GM11168 (cell line): ENCODE data around the gene FIBCD1.
"Not testable (repeated sequence)": the region's sequence is repeated elsewhere in the genome, so short reads cannot be mapped to it uniquely, and the experiment has no call there.

ENCODE experiments used
- in situ Hi-C: fragments of 300-500 bp; cut with MboI; formaldehyde crosslinking; loops from one replicate; pipeline ENCODE4 v1.12.0; 2022; ENCODE audit warnings: low sequenced_read_pairs; ENCODE audit not compliant: unreplicated experiment

The FIBCD1 gene

DNA sequence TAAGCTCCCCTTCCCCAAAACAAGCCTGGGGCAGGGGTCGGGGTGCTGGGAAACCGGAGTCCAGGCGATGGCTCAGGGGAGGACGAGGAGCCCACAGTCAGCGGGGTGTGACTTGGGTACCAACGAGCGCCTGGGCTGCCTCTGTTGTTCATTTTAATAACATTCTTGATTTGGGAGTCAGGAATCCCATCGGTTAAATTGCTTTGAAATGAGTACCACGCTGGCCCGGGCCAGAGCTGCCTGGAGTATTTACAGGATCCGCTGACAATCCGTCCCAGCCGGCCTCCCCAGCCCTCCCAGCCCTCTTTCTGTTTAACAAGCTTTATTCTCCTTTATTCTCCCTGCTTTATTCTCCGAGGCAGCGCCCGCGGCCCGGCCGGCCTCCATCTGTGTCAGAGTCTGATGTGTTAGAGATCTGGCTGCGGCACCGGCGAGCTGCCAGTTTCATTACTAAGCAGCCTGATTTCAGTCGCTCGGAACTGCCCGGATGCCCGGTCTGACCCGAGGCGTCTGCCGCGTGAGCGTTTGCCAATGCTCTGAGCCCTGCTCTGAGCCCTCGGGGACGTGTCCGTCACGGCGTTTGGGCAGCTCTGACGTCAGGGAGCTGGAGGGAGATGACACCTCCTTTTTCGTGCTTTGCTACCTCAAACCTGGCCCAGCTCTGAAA is 26.0 kb downstream of the FIBCD1 start:
- in situ Hi-C loops = no loop called here

DNA sequence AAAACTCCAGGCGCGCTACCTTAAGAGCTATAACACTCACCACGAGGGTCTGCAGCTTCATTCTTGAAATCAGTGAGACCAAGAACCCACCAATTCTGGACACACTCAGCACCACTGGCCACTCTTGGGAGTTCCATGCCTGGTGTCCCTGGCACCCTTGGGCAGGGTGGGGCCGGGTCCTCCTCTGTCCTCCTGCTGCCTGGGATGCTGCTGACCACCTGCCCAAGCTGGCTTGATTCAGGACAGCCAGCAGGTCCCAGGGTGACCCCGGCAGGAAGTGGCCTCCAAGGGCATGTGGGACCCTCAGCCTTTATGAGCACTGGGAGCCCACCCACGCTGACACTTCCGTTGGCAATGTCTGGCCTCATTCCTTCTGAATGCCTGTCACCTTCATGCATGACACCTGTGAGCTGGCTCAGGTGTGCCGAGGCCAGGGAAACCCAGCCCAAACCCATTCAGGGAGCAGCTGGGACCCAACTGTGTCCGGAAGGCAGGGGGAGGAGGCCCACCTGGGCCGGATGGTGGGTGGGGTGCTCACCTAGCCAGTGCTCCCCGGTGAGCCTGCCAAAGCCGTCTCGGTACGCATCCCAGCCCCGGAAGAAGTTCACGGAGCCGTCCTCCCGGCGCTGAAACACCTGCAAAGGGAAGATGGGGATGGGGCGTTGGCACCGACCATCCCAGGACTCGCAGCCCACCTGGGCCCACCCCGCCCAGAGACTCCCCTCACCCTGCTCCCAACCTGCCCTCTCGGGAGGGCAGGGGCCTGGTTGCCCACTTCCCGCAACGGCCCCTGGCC is 27.6 kb downstream of the FIBCD1 start:
- in situ Hi-C loops = no loop called here

DNA sequence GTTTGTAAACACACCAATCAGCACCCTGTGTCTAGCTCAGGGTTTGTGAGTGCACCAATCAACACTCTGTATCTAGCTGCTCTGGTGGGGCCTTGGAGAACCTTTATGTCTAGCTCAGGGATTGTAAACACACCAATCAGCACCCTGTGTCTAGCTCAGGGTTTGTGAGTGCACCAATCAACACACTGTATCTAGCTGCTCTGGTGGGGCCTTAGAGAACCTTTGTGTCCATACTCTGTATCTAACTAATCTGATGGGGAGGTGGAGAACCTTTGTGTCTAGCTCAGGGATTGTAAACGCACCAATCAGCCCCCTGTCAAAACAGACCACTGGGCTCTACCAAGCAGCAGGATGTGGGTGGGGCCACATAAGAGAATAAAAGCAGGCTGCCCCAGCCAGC is 28.4 kb downstream of the FIBCD1 start:
- in situ Hi-C loops = not testable (repeated sequence)

DNA sequence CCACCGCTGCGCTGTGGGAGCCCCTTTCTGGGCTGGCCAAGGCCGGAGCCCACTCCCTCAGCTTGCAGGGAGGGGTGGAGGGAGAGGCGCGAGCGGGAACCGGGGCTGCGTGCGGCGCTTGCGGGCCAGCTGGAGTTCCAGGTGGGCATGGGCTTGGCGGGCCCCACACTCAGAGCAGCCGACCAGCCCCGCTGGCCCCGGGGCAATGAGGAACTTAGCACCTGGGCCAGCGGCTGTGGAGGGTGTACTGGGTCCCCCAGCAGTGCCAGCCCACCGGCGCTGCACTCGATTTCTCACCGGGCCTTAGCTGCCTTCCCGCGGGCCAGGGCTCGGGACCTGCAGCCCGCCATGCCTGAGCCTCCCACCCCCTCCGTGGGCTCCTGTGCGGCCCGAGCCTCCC is 29.0 kb downstream of the FIBCD1 start:
- in situ Hi-C loops = not testable (repeated sequence)

DNA sequence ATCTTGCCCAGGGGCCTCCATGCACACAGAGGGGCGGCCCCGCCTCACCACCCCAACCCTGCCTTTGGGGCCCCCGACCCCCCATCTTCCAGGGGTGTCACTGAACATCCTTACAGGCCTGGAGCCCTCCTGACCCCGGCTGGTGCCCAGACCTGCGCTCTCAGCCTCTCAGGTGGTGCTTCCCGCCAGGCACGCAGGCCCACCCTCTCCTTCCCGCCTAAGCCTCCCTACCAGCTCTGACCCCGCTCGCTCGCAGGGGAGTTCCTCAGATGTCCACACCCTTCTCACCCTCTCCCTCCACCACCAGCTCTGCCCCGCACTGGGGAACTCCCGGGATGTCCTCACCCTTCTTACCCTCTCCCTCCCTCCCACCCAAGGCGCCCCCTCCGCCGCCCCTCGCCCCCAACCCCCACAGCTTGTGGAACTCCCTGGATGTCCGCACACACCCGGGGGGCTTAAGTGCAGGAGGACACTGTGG is 30.1 kb downstream of the FIBCD1 start:
- in situ Hi-C loops = no loop called here

DNA sequence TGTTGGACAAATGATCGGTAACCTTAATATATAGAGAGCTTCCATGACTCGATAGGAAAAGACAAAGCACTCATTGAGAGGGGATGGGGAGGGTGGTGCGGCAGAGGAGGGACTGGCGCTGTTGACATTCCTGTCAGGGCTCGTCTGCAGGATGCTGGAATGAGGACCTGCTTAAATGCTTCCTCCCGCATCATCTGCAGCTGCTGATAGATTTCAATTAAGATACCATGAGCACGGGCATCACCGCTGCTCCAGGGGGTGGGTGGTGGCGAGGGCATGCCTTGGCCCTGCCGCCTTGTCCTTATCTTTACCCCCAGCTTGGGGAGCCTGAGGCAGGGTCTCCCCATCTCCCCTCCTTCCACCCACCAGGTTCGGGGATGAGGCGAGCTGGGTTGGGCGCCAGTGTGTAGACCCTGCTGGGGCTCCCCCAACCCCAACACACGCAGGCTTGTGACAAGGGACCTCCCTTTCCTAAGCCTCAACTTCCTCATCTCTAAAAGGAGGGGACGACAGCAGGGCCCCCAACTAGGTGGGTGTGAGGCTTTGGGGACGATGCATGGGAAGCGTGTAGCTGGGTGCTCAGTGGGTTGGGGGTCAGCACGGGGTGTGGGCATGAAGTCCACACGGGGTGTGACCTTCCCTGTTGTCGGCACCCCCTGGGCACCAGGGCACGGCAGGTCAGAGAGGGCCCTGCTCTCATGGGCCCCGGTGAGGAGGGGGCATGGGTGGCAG is 30.7 kb downstream of the FIBCD1 start:
- in situ Hi-C loops = no loop called here

DNA sequence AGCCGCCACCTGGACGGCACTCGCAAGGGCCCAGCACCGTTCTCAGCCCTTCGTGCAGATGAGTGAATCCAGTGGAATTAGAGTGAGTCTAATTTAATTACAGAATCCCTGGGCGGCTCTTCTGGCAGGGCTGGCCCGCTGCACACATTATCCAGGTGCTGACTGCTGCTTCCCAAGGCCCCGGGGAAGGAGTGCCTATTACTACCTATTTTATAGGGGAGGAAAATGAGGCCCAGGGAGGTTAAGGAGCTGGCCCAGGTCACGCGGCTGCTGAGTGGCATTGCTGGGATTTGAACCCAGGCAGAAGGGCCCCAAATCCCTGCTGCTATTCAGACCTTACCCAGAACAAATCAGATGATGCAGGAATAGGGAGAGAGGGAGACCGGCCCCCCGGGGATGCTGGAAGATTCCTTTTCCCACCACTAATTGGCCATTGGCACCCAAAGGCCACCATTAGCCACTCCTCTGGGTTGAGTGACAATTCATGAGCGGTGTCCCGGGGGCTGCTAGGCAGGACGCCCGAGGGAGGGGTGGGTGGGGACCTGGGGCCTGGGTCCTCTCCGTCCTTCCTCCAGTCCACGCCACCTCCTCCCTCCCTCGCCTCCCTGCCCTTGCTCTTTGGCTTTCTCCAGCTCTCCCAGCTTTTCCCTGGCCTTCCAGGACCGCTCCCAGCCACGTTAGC is 32.2 kb downstream of the FIBCD1 start:
- in situ Hi-C loops = no loop called here

DNA sequence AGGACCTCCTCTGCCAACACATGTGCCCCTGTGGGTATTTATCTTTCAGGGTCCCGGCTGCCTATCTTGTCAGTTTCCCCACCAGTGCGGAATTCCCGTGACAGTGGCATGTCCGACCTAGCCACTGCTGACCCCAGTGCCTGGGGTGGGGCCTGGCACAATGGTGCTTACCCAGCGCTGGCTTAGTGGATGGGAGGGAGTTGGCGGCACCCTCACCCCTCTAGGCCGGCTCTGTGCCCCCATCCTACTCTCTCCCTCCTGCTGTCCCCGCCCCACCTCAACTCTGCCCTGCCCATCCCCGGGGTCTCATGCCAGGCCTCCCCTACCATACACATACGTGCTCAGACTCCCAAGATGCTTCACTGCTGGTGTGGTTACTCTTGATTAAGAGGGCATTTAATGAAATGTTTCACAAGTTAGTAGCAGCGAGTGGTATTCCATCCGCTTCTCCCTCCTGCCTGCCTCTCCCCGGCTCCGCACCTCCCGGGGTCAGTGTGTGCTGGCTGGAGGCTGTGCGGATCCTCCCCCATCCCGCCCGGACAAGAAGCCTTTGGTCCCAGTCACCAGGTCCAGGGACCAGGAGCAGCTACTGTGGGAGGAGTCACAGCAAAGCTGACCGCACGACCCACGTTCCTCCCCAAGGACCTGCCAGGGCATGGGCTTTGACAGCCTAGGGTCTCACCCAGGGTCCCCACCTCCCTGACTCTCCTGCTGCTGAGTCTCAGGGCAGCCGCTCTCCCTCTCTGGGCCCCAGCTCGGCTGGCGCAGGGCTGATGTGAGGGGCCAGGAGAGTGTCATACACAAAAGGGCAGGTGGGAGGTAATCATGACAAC is 32.9 kb downstream of the FIBCD1 start:
- in situ Hi-C loops = no loop called here

DNA sequence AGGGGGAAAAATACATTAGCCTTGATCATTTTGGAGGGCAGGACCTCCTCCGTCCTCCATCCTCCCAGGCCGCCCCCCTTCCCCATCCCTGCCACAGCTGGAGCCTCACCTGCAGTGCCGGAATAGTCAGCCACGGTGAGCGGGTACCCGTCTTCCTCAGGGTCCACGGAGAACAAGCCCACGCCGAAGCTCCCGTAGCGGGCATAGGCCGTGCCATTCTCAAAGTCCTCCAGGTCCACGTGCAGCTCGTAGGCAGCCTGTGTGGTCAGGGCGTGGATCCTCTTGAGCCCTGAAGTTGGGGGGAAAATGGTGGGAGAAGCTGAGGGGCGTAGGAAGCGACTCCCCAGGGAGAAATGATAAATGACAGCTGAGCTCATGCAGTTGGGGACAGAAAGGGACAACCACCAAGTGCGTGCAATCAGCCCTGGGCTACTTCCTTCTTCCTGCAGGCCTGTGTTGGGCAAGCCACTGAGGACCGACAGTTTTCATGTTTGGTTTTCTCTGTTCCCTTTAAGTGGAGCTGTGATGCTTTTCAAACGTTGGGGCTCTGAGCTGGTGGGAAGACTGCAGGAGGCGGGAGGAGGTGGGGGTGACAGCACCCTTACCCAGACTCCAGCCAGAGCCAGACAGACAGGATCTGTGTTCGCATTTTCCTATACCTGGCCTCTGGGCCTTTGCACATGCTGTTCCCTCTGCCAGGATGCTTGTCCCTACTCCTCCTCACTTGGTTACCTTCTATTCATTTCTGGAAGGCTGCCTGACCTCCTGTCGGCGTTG is 33.7 kb downstream of the FIBCD1 start:
- in situ Hi-C loops = no loop called here

DNA sequence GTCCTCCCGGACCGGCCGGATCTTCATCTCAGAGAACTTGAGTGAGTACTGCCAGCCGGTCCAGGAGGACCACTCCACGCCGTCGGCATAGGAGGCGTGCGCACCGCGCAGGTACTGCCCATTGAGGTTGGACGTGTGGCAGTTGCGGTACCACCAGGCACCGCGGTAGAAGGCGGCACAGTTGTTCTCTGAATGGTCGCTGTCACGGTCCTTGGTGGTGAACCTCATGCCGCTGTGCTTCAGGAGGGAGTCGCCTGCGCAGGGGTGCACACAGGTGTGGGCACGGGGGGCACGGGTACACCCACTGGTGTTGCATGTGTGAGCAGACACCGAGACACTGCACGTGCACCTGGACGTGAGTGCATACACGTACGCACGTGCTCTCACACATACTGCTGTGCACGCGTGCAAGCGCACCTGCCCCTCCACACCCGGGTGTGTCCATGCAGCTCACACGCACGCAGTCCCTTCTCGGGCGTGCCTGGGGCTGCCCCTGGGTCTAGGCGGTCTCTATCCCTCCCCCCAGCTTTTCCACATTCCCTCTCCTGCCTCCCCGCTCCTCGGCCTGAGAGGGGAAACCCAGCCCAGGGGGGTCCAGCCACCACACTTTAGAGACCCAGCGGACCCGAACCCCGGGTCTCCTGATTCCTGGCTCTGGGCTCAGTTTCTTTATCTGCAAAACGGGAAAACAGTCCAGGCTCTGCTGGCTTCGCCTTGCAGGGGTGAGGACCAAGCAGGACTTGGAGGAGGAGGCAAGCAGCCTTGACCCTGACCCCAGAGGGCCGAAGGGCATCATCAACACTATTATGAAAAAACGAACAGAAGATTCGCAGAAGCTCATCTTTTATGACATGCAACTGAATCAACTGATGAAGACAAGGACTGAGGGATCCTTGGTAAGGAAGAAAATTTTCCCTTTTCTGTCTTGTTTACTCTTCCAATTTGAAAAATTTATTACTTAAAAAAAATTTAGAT is 34.7 kb downstream of the FIBCD1 start:
- in situ Hi-C loops = no loop called here

DNA sequence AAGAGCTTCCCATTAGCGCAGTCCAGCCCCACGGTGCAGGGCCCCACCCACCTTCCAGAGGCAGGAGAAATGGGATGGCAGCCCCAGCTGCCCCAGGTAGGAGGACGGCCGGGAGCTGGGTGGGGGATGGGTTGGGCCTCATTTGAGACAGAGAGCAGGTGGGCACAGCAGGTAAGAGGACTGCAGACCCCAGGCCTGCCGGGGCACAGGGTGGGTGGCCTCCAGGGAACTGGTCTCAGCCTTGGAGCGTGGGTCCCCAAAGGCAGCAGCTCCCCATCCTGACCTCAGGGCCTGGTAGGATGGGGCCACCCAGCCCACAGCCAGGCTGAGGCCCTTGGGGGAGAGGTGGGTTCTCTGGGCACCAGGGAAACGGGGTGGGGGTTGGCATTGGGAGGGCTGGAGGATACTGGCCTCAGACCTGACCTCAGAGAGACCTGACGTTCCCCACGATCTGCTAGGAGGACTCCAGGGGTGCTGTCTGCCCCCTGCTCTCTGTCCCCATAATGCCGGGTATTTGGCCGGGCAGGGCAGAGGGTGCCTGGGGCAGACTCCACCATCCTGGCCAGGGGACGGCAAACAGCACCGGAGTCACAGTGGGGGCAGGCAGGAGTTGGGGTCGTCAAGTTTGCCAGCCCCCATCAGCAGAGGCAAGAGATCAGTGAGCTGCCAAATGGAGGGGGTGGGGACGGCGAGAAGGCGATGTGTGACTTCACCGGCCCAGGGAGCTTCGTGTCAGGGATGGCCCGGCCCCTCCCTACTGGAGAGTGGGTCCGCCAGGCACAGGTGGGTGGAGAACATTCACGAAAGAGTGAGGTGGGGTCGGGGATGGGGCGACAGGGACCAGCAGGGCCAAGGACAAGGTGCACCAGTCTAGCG is 35.6 kb downstream of the FIBCD1 start:
- in situ Hi-C loops = no loop called here

DNA sequence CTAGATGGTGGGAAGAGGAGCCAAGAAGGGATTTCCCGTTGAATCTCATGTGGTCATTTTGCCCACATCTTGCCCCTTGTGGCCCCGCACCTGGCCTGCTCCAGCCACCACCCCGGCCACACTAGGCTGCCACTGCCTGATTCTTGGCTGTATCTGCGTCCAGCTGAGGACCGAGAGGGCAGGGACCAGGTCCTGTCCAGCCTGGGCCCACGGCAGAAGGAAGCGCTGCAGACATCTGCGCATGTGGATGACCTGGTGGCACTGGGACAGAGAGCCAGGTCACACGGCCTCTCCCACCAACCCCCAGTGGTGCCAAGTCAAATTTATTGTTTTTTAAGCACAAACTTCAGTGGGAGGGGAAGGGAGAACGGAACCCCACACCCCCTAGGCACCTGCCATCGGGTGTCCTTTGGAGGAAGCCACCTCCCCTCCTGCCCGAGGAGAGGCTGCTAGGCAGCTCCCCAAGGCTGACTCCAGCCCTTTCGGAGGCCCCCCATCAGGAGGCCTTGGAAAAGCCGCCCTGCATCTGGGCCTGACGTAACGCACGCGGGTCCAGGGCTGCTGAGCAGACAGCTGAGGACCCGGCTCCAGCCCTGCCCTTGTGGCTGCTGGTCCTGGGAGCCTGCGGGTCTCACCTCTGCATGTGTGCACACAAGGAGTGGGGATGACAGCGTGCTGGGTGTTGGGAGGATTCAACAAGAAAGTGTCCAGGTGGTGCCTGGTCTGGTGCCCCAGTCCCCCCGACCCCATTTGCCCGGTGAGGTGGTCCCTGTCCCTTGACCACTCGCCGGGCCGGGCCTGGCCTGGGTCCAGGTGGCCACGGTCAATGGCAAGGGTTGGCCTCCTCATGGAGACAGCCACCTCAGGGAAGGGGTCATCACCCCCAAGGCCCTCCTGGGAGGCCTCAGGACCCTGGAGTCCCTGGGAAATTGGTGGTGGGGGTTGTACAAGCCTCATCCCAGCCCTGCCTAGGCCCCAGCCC is 36.6 kb downstream of the FIBCD1 start:
- in situ Hi-C loops = no loop called here

DNA sequence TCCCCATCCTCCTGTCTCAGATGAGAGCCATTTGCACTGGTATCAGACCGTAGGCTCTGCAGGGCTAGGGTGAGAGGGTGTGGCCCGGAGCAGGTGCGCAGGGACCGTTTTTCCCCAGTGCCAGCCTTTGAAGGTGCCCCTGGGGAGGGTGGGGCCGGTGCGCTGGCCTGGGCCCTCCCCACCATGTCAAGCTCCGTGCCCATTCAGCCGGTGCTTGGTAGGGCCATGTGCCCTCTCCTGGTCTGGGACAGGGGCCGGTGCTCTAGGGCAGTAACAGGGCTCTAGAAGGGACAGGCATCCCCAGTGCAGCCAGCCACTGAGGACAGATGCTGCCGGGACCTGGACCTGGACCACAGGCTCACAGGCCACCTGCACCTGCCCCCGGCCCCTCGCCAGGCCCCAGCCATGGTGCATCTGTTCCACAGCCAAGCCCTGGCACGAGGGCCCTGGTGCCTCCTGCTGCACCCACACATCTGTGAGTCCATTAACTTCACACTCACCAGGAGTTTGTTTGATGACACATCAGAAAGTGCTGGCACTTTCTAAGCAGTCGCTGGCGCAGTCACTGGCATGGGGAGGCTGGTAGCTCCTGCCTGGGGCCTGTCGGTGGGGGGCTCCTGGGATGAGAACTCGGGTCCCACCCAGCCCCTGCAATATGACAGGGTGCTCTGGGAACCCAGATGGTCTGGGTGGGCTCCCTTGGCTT is 37.4 kb downstream of the FIBCD1 start:
- in situ Hi-C loops = no loop called here

DNA sequence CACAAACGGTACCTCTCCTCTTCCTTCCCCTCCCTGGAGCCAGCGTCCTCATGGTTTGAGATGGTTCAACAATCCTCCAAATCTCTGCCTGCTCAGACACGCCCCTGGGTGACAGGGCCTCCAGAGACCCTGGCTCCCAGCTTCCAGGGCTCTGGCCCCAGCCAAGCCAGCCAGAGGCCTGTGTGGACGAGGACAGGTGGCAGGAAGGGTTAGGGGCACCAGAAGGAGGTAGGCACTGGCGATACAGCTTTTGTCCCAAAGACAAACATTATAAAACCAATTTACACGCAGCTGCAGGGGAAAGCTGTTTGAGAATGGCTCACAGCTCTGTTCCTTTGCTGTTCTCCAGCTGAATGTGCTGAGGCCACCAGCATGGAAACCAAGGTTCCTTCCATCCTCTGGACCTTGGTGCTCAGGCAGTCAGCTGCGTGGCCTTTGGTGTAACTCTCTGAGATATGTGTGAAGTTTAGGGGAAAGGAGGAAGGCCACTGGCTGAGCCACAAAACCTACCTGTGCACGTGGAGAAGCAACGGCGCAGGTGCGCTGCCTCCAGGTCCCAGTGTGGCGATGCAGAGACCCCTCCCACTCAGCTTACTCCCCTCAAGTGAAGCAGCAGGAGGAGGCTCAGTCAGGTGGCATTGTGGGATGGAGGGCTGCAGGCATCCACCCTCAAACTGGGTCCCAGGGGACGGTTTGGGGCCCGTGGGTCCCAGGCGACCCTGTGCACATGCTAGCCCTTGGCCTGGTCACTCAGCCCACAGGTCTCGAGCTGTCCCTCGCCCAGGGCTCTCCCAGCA is 38.1 kb downstream of the FIBCD1 start:
- in situ Hi-C loops = no loop called here
